AG09319 (cell line): ENCODE measurements around the gene COLEC11.
A peak's percentile ranks its signal among the peaks of the same experiment; 100 is the strongest.

ENCODE experiments used
- DNase-seq: peaks from one replicate; pipeline ENCODE4 v3.0.0-alpha.2; 2010; ENCODE audit warnings: low read depth; ENCODE audit errors: extremely low read depth
- CTCF ChIP-seq: IDR thresholded peaks from 2 replicates; pipeline ENCODE4 v1.5.1; 2011; ENCODE audit warnings: low read depth, mild to moderate bottlenecking, inconsistent platforms, low read length, moderate library complexity

COLEC11 gene

GRCh38 chr2:3578987-3579386 is 15.9 kb upstream of the COLEC11 start:
- DNase-seq = no peak

GRCh38 chr2:3580449-3580848 is 14.5 kb upstream of the COLEC11 start:
- TF ChIP-seq CTCF = no peak
- no peak for DNase-seq

More at GRCh38 chr2:3578987-3579386, 15.9 kb upstream of the COLEC11 start:
- no peak for TF ChIP-seq CTCF

- TF ChIP-seq CTCF = no peak
- DNase-seq = no peak
These were observed 13.3 kb upstream of the COLEC11 start for GRCh38 chr2:3581367-3582262.

- TF ChIP-seq CTCF = no peak
- no peak for DNase-seq
These were observed 10.8 kb upstream of the COLEC11 start for GRCh38 chr2:3584076-3584475.

GRCh38 chr2:3584608-3585260 is 10.2 kb upstream of the COLEC11 start:
- TF ChIP-seq CTCF = no peak
- no peak for DNase-seq

GRCh38 chr2:3585261-3586109 is 9.4 kb upstream of the COLEC11 start:
- no peak for TF ChIP-seq CTCF
- DNase-seq = peak; percentile 19
